NCI-H2227 (cell line): ENCODE data around the gene DND1.
"Not testable (repeated sequence)": the region's sequence is repeated elsewhere in the genome, so short reads cannot be mapped to it uniquely, and the experiment has no call there.

ENCODE experiments used
- DNase-seq: peaks from one replicate; lab custom pipeline; 2025; ENCODE audit not compliant: unreplicated experiment; lab: John Stamatoyannopoulos, UW

Gene DND1

GRCh38 chr5:140672455-140673186 is 755 bp downstream of the DND1 start:
- no peak for DNase-seq

- DNase-seq: no peak
Measured at GRCh38 chr5:140671472-140672125, 1.8 kb downstream of the DND1 start.

GRCh38 chr5:140671035-140671434 is 2.3 kb downstream of the DND1 start:
- DNase-seq: not testable (repeated sequence)

- DNase-seq: peak; percentile 94
Measured at GRCh38 chr5:140664359-140665119, 8.8 kb downstream of the DND1 start, which contains the start of gene WDR55. Gene WDR55, plus strand, starts transcription at chr5:140664904. Its CDS starts 9 bp downstream, at chr5:140664913.

- no peak for DNase-seq
Measured at GRCh38 chr5:140664030-140664358, 9.4 kb downstream of the DND1 start.

- DNase-seq: not testable (repeated sequence)
Measured at GRCh38 chr5:140660371-140660770, 13.0 kb downstream of the DND1 start.

- DNase-seq: no peak
Measured at GRCh38 chr5:140658870-140659269, 14.5 kb downstream of the DND1 start.

GRCh38 chr5:140647042-140647419 is 26.3 kb downstream of the DND1 start:
- no peak for DNase-seq

GRCh38 chr5:140642718-140643117 is 30.7 kb downstream of the DND1 start:
- no peak for DNase-seq

- DNase-seq: no peak
Measured at GRCh38 chr5:140641716-140642115, 31.7 kb downstream of the DND1 start.

- peak; percentile 93 for DNase-seq
Measured at GRCh38 chr5:140639148-140639981, 34.0 kb downstream of the DND1 start, which contains the start of gene TMCO6. Gene TMCO6, plus strand, starts transcription at chr5:140639451. Its CDS starts 77 bp downstream, at chr5:140639528.

GRCh38 chr5:140638898-140639147 is 34.6 kb downstream of the DND1 start:
- DNase-seq: not testable (repeated sequence)

GRCh38 chr5:140637371-140638100 is 35.8 kb downstream of the DND1 start:
- DNase-seq: no peak

- DNase-seq: no peak
Measured at GRCh38 chr5:140635291-140636257, 37.8 kb downstream of the DND1 start.

- no peak for DNase-seq
Measured at GRCh38 chr5:140634103-140634502, 39.3 kb downstream of the DND1 start.

GRCh38 chr5:140633501-140633900 is 39.9 kb downstream of the DND1 start:
- DNase-seq: no peak

GRCh38 chr5:140633021-140633471 is 40.3 kb downstream of the DND1 start, which contains the start of gene CD14:
Gene CD14, minus strand, starts transcription at chr5:140633175. Its CDS starts 104 bp downstream, at chr5:140633071.
- DNase-seq: no peak

GRCh38 chr5:140632366-140633020 is 40.9 kb downstream of the DND1 start:
- DNase-seq: peak; percentile 47
